Activated T-cell treated with anti-CD3 and anti-CD28 coated beads for 1 hour (primary cell): ENCODE results near the gene PRM3.

ENCODE experiments used
- DNase-seq: peaks from one replicate; pipeline ENCODE4 v3.0.0-alpha.2; 2020; ENCODE audit warnings: low read depth

PRM3 gene

DNA sequence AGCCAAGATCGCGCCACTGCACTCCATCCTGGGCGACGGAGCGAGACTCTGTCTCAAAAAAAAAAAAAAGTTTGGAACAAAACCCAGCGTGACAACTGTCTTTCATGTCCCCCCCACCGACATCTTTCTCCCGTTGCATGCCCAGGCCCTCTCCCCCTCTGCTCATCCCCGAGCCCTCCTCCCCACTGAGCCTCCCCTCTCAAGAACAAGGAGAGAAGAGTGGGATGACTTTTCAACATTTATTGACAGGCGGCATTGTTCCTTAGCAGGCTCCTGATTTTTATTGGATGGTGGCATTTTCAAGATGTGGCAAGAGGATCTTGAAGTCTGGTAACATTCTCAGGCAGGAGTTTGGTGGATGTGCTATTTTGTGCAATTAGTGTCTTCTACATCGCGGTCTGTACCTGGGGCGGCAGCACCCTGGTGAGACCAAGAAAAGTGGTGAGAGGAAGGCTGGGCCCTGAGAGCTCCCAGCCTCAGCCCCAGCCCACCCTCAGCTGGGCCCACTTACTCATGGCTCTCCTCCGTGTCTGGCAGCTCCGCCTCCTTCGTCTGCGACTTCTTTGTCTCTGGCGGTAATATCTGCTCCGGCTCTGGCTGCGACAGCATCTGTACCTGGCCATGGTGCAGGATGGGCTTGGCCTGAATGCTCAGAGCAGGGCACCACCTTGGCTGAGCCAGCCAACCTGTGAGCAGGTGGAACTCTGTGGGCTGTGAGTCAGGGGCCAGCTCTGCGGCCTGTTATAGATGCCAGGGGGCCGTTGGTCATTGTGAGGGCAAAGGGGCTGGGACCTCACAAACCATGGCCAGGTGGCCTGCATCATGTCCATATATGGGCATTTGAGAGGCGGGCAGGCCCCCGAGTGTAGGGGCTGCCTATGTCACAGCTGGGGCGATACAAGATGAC is 7.4 kb upstream of the PRM3 start, which contains the start of gene PRM1:
TSS of gene PRM1 (minus strand) at position 715 of the 907 bp plus-strand sequence. CDS start at position 623, 92 bp downstream.
- DNase-seq = no peak

- no peak for DNase-seq
Measured at GRCh38 chr16:11278681-11279628, 5.5 kb upstream of the PRM3 start.

DNA sequence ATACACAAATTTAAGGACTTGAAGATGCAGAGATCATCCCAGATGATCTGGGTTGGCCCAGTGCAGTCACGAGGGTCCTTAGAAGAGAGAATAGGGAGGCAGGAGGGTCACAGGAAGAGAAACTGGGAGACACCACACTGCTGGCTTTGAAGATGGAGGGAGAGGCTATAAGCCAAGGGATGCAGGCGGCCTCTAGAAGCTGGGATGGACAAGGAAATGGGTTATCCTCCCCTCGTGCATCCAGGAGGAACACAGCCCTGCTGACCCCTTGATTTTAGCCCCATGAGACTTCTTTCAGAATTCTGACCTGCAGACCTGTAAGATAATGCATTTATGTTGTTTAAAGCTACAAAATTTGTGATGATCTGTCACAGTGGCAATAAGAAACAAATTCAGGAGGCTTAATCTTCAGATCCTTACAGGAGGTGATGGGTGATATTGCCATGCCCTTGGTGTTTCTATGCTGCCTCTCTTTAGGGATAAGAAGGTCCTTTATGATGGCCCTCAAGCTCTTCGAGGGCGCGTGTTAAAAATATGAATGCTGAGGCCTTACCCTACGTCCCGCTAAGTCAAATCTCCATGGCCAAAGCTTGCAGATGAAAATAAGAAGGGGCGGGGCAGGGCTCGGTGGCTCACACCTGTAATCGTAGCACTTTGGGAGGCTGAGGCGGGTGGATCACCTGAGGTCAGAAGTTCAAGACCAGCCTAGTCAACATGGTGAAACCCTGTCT is 4.3 kb upstream of the PRM3 start:
- DNase-seq = no peak

- DNase-seq = no peak
Measured at GRCh38 chr16:11276896-11277593, 3.6 kb upstream of the PRM3 start.

DNA sequence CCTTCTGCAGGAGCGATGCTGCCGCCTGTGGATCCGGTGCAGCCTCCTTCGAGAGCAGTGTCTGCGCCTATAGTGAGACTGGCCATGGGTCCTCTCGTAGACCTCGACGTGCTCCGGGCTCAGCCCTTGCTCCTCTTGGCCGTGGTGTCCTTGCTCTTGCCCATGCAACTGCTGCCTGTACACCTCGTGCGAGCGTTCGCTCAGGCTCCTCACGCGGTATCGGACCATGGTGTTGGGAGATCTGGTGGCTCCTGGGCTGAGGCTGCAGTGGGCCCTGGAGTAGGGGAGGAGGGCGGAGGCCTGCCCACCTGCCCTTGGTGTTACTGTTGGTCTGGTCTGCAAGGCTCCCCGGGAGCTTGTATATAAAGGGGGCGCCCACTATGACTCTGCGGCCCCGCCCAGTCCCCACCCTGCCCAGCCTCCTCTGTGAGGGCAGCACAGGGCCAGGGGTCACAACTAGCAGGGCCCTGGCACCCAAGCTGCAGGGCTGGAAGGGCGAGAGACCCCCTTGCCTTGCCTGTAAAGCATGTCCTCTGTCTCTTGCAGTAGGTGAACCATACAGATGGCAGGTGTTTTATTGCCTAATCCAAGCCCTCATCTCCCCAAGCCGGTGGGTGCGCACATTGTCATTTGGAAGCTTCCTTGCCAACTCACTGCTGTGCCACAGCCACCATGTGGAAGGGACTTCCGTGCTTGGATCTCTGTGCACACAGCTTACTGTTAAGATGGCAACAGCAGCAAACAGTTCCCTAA is 2.9 kb upstream of the PRM3 start, which contains the start of gene PRM2:
TSS of gene PRM2 (minus strand) at position 338 of the 753 bp plus-strand sequence. CDS start at position 228, 110 bp downstream.
- DNase-seq = no peak

DNA sequence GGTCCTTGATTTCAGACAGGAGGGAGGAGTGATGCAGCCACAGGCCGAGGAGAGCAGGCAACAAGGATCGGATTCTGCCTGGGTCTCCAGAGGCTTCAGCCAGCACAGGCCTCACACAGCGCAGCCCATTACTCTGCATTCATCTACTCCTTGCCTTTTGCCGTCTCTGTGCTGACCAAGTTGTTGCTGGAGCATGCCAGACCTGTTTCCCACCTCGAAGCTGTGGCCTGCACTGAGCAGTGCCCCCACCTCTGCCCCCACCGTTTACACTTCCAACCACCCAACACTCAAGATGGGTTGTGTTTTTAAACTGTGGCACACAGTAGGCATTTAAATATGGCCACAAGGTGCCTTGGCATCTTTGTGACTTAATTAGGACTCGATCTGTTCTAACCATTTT is 1.5 kb upstream of the PRM3 start:
- DNase-seq = no peak

- no peak for DNase-seq
Measured at GRCh38 chr16:11273721-11274324, 394 bp upstream of the PRM3 start.

GRCh38 chr16:11272484-11272883 is 945 bp downstream of the PRM3 start:
- DNase-seq = no peak

- no peak for DNase-seq
Measured at GRCh38 chr16:11271610-11272009, 1.8 kb downstream of the PRM3 start.

GRCh38 chr16:11270602-11271162 is 2.7 kb downstream of the PRM3 start:
- DNase-seq = no peak

DNA sequence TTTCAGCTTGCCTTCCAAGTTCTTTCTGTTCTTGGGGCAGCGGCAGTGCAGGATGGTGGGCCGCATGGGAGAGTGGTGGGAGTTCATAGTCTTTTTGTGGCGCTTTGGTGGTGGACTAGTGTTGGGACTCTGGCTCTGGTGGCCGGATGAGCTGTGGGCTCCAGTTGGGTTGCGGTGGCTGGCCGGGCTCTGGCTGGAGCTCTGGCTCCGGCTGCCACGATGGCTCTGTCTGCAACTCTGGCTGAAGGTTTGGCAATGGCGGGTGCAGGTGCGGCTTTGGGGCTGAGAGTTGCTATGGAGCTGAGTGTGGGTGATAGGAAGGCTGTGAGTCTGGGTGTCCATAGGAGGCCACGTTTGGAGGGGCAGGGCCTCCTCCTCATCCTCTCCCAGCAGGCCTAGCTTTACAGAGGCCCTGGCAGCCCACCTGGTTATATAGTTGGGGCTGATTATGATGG is 4.5 kb downstream of the PRM3 start, which contains the start of gene TNP2:
TSS of gene TNP2 (minus strand) at position 405 of the 455 bp plus-strand sequence. CDS start at position 342, 63 bp downstream.
- DNase-seq = no peak

GRCh38 chr16:11265124-11265523 is 8.3 kb downstream of the PRM3 start:
- no peak for DNase-seq

GRCh38 chr16:11264155-11264832 is 9.1 kb downstream of the PRM3 start:
- no peak for DNase-seq

- DNase-seq = no peak
Measured at GRCh38 chr16:11263737-11264136, 9.7 kb downstream of the PRM3 start.

DNA sequence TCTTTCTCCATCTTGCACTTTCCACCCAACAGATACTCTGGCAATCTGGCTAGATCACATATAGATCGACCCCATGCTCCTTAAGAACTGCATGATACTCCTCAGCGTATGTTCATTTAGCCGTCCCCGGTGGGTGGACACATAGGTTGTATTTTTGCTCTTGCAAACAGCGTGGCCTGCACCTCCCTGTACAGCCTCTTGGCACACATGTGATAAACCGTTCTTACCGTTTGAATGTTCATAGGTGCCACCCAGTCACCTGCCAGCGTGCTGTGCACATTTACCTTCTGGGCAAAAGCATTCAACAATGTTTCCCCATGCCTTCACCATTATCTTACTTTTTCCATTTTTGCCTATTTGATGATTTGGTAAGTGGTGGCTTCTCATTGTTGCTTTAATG is 10.5 kb downstream of the PRM3 start:
- DNase-seq = no peak

DNA sequence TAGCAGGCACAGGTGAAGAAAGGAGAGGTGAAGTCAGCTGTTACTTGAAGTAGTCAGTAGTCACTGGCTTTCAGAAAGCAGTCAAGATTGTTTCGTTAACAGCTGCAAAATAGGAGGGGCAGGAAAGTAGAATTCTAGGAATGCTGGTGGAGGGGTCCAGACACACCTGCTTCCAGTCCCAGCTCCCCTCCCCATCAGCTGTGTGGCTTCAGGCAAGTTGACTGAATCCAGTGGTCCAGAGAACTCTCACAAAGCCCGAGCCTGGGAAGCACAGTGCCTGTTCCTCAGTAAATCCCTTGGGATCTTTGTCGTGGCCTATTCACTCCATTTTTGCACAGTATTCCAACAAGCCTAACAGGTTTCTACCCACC is 12.8 kb downstream of the PRM3 start:
- no peak for DNase-seq

DNA sequence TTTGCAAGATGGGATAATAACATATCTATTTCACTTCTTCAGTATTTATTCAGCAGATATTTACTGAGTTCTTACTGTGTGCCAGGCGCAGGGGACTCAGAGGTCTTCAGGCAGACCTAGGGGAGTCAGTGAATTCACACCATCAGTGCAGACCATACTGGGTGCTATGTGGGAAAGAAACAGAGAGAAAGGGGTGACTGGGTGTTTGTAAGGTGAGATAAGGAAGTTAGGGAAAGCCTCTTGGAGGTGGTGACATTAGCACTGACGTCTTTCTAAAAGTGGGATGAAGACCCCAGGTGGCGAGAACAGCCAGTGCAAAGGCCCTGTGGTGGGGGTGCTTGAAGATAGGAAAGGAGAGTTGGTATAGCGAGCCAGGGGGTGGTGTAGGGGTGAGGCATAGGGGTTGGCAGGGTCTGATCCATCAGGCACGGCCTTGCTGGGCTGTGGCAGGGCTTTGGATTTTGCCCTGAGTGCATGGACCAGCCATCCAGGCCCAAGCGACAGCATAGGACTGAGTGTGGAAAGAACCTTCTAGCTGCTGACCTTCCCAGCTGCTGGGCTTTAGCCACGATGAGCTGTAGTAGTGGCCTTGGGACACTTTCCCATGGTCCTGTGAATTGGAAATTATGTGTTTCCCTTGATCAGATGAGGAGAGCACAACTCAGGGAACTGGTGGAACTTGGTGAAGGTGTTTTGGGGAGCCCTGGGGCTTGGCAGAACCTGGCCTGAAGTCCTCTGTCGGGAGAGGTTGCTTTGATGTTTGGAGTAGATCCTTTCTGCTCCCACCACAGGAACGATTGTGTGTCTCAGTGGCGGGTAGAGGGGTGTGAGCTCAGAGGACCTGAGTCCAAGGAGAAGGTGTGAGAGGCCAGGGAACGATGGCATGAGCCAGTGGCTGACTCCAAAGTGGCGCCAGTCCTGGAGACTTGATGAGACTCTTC is 13.5 kb downstream of the PRM3 start:
- no peak for DNase-seq
